CD4-positive, alpha-beta T cell treated with Interleukin-4 for 1 hour (primary cell): ENCODE results near the gene VWA5B1.
"Not testable (repeated sequence)": the region's sequence is repeated elsewhere in the genome, so short reads cannot be mapped to it uniquely, and the experiment has no call there.

Experiments used
- DNase-seq, 2 donors: peaks; one replicate each; pipeline ENCODE4 v3.0.0-alpha.2; 2020 to 2022

The VWA5B1 gene

GRCh38 chr1:20290624-20291597 is at the start of gene VWA5B1:
TSS of gene VWA5B1 (plus strand) at chr1:20290875. CDS start at chr1:20310602, 19,727 bp downstream.
- no peak for DNase-seq

GRCh38 chr1:20242890-20243479 is 47.7 kb upstream of the VWA5B1 start:
- DNase-seq, result no peak

DNA sequence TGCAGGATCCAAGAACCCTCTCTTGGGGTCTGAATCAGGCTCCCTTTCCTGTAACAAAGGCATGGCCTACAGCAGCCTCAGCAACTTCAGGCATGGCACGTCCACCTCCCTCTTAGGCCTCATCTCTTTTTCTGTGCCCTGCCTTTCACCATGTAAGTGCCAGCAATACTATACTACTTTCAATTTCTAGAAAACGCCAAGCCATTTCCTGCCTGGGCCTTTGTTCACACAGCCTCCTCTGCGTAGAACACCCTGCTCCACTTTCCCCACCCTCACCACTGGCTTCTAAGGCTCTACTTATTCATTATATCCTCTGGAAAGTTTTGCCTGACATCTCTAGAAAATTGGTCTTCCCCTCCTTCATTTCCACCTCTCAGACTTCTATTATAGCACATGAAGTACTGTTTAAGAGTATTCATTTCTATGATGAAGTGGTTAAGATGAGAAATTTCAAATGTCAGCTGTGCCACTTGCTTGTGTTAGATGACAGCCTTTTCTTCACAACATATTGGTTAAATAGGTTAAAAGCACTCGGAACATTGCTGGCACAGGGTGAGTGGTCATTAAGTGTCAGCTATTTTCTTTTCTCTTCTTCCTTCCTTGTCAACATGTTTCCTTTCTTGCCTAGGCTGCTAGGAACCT is 41.6 kb upstream of the VWA5B1 start:
- DNase-seq, result peak in 1 of 2 donors; percentile 36

DNA sequence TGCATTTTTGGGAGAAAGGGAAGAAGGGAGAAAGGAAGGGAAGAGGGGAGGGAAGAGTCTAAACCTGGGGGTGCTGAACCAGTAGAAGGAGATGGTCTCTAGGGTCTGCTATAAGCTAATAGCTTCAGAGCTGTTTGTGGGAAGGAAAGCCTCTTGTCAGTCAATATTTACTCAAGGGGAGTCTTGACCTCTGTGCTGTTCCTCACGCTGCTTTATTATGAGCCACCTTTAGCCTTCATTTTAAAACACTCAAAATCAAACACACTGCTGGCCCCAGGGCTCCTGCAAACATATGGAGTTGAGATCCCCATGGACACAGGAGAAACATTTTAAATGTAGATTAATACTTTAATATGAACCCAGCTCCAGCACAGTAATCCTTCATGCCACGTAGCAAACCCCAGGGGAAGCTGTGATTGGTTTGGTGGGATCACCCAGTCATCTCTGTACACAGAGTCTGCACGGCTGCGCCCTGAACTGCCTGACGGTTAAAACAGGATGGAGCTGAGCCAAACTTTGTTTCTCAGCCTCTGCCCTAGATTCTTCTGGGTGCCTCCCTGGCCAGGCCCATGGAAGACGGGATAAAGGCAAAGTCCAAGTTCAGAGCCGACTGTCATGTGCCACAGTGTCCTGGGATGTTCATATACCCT is 40.2 kb upstream of the VWA5B1 start:
- DNase-seq, result no peak

DNA sequence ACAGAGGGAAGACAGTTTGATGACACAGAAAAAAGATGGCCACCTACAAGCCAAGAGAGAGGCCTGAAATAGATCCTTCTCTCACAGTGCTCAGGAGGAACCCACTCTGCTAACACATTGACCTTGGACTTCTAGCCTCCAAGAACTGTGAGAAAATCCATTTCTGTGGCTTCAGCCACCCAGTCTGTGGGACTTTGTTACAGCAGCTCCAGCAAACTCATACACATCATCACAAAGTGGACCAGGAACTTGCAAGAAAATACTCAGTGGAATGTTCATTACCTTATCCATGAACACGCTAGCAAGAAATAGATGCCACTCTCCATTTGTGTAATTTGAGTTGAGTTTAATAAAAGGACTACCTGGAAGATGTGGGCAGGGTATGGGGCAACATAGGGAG is 38.1 kb upstream of the VWA5B1 start:
- DNase-seq, result no peak

- peak in 1 of 2 donors; percentile 13 for DNase-seq
Measured at GRCh38 chr1:20255666-20256065, 35.0 kb upstream of the VWA5B1 start.

- DNase-seq, result no peak
Measured at GRCh38 chr1:20259646-20260045, 31.0 kb upstream of the VWA5B1 start.

DNA sequence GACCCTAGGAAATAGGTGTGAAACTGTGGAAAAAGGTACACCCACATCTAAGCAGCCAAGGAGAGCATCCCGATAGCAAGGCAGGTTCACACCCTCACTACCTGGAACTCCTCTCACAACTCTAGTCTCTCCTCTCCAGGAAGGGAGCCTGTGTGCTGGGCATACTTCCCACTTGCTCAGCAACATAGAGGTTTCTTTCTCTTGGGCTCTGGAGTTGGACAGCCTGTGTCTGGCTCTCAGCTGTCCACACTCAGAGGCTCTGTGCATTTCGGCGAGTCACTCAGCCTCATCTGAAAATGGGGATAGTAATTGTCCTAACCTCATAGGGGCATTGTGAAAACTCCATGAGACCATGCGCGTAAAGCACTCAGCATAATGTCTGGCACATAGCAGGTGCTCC is 29.6 kb upstream of the VWA5B1 start:
- no peak for DNase-seq

DNA sequence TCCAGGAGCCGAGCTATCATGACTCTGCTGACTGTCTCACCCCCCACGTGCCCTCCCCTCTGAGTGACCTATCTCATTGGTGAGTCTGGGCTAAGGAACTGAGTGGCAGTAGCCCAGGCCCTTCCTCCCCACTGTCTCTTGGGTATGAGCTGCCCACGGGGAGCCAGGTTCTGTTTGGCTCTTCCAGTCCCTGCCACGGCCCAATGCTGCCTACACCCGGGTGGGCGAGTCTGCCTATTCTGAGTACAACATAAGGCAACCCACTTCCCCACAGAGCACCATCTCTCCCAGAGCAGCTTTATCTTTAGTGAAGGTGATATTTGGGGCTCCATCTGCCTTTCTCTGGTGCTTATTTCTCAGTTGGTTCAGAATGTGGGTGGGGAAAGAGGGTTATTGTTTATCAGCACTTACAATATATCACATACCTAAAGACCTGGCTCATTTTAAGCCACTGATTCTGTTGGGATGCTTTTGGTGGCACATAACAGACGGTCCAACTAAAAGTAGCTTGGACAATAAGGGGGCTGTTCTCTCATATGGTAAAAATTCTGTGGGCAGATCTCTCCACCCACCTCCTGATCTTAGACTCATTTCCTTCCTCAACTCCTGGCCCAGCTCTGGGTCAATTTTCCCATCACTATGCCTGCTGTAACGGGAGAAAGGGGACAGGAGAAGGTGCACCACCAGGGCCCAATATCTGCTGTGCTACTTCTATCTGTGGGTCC is 27.7 kb upstream of the VWA5B1 start:
- DNase-seq, result no peak

- DNase-seq, result no peak
Measured at GRCh38 chr1:20265250-20265649, 25.4 kb upstream of the VWA5B1 start.

GRCh38 chr1:20266141-20266540 is 24.5 kb upstream of the VWA5B1 start:
- DNase-seq, result no peak

DNA sequence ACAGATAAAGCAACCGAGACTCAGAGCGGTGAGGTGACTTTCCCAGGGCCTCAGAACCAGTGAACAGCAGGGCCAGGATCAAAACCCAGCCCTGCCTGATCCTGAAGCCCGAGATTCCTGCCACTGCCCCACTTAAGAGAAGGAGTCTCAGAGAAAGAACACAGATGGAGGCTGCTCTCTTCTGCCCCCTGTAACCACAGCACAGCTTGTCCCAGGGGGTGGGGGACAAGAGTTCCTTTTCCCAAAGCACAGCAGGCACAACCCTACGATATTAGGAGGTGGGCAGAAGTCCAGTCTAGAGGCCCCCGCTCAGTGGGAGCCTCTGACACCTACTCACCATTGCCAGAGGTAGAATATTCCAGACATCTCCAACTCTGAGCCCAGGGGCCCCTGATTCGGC is 24.0 kb upstream of the VWA5B1 start:
- no peak for DNase-seq

DNA sequence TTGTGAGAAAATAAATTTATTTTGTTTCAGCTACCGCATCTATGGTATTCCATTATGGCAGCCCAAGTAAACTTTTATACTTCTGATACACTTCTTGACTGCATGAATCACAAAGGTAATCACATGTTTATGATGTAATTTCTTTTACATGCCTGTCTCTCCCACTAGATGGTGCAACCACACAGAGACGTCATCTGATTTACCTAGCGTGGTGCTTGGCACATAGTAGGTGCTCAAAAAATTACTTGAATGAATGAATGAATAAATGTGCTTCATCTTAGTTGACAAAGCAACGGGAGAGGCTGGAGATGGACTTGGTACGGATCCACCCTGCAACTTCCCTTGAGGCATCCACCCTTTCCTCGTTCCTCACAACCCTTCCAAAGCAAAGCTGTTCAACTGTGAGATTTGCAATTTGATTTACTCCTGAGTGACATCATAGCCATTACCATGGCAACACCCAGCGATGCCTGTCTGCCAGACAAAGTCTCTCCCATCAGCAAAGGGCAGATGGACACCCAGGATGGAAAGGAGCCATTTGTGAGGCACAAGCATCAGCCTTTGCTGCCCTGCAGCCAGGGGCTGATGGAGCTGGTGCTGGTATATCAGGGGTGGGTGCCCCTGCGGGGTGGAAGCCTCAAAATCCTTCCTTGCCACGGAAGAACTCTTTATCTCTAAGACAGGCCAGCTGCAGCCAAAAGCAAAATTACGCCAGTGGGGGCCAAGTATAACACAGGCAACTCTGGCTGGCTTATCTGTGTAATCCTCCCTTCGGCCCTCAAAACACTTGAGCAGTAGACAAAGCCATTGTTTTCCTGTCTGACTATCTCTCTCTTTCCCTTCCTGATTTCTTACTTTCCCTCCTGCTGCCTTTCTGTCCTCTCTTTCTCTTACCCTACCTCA is 18.9 kb upstream of the VWA5B1 start:
- DNase-seq, result no peak

GRCh38 chr1:20273716-20274115 is 17.0 kb upstream of the VWA5B1 start:
- not testable (repeated sequence) for DNase-seq

DNA sequence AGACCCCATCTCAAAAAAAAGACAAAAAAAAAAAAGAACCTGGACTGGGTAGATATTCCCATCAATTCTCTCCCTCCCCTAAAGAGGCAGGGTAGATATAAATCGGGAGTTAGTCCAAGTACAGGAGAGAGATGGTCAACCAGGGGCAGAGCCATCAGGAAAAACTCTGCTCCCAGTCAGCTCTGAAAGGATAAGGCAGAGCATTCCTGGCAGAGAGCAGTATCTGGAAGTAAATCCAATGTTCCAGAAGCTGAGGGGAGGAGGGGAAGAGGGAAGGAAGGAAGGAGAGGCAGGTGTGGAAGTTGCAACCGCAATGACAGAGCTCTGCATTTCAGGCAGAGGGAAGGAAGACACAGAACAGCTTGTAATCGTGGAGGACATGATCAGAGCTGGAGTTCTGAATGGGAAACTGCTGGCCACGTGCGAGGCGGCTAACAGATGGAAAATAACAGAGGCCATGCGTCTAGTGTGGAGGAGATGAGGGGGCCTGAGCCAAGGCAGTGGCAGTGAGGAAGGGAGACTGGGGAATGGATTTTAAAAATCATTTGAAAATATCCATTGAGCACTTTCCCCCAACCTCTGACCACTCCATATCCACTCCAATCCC is 15.3 kb upstream of the VWA5B1 start:
- no peak for DNase-seq

- no peak for DNase-seq
Measured at GRCh38 chr1:20276485-20277159, 14.1 kb upstream of the VWA5B1 start.

- no peak for DNase-seq
Measured at GRCh38 chr1:20278692-20279130, 12.0 kb upstream of the VWA5B1 start.

GRCh38 chr1:20279509-20279908 is 11.2 kb upstream of the VWA5B1 start:
- no peak for DNase-seq

GRCh38 chr1:20280341-20280740 is 10.3 kb upstream of the VWA5B1 start:
- DNase-seq, result no peak

- DNase-seq, result no peak
Measured at GRCh38 chr1:20280906-20281305, 9.8 kb upstream of the VWA5B1 start.
